HG03103 (cell line): Measurements from ENCODE around the gene ZBP1.

Source experiments
- ATAC-seq: cut with Tn5 transposase; IDR thresholded peaks from one replicate; pipeline ENCODE4 v1.9.1; 2021; ENCODE audit warnings: low read depth; ENCODE audit not compliant: unreplicated experiment

Gene ZBP1

GRCh38 chr20:57619051-57619831, 985 bp downstream of the ZBP1 start:
- peak; percentile 52 for ATAC-seq

DNA sequence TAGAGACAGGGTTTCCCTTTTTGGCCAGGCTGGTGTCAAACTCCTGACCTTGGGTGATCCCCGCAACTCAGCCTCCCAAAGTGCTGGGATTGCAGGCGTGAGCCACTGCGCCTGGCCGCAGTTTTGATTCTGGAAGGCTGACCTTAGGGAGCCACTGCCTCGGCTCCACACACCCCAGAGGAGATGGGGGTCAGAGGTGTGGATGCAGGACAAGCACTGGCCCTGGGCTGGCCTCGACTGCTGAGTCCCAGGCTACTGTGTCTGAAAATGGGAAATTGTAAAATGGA, 1.5 kb downstream of the ZBP1 start:
- no peak for ATAC-seq

DNA sequence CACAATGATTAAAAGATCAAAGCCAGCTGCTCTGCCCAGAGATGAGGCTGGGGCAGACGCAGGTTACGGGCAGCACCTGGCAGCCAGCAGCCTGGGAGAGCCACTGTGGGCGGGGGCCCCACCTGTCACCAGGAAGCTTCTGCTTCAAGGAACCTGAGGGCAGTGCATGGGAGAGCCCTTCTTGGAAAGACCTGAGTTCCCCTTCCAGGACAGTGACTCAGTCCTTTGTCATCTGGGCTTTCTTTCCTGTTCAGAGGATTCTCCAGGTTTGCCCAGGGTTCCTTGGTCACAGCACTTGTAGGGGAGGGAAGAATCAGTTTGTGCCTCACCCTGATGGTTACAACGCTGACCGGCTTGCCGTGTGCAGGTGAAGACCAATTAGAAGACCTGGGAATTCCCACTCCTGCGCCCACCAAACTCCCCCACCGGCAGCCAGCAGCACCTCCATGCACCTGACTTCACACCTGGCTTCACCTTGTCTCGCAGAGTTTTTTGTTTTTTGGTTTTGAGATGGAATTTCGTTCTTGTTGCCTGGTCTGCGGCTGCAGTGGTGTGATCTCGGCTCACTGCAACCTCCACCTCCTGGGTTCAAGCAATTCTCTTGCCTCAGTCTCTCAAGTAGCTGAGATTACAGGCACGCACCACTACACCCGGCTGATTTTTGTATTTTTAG, 2.0 kb downstream of the ZBP1 start:
- no peak for ATAC-seq

GRCh38 chr20:57617079-57617795, 3.0 kb downstream of the ZBP1 start:
- ATAC-seq, result no peak

GRCh38 chr20:57616143-57616951, 3.9 kb downstream of the ZBP1 start:
- no peak for ATAC-seq

DNA sequence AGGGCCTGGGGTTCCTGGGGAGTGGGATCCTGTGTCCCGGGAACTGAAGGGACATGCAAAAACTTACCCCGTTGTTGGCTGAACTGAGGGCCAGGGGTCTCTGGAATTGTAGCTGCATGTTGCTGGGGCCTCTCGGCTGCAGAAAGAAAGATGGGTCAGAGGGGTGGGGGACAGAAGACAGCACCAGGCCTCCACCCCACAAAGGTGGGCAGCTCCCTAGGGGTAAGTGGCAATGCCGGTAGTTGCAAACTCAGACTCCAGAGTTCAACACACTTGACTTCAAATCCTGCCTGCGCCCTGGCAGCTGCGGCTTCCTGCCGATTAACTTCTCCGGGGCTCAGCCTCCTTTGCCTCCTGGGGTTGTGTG, 4.8 kb downstream of the ZBP1 start:
- ATAC-seq, result no peak

- no peak for ATAC-seq
Measured at GRCh38 chr20:57614490-57615444, 5.5 kb downstream of the ZBP1 start.

DNA sequence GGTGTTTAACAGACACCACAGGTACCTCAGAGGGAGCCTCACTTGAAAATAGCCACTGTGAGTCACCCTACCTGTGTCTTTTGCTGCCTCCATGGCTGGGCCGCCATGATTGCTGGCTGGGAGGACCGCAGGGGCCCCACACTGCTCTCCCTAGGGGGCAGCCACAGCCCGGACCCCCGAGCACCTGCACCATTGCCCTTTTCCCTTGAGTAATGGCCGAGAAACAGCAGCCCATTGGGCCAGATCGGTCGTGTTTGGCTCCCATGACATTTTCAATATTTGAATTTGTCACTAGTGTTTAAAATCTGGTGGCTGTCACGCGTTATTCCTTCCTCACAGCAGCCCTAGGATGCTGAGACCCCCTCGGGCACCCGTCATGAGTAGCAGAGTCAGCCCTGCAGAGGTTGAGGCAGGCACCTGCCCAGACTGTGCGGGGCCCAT, 6.7 kb downstream of the ZBP1 start:
- no peak for ATAC-seq

GRCh38 chr20:57612916-57613315, 7.3 kb downstream of the ZBP1 start:
- ATAC-seq, result no peak

GRCh38 chr20:57612436-57612835, 7.8 kb downstream of the ZBP1 start:
- ATAC-seq, result no peak

DNA sequence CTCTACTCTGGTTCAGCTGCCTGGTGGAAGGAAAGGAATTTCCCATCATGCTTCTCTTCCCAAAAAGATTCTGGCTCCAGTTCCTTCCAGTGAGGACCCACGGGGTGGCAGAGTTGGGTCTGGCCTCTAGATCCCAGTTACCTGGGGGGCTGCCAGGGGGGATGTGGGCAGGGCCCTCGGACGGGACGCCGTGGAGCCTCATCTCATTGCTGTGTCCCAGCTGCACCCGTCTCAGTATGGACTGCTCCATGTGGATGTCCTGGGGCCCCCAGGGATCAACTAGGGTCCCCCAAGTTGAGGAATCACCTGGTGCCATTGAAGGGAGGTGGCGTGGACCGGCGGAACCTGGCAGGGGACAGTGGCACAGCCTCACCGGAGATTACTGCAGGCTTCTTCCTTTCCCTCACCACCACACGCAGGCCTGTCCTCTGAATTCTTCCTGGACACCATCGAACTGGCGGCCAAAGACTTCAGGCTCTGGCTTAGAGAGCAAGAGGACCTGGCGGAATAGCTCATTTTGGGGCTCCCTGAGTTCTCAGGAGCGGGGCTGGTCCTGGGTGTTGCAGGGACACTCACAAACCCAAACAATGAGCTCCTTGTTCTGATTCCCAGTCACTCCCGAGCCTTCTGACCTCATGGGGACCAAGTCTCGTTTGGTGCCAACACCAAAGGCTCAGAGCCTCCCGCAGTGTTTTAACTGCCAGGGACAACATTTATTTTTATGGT, 8.5 kb downstream of the ZBP1 start:
- no peak for ATAC-seq

DNA sequence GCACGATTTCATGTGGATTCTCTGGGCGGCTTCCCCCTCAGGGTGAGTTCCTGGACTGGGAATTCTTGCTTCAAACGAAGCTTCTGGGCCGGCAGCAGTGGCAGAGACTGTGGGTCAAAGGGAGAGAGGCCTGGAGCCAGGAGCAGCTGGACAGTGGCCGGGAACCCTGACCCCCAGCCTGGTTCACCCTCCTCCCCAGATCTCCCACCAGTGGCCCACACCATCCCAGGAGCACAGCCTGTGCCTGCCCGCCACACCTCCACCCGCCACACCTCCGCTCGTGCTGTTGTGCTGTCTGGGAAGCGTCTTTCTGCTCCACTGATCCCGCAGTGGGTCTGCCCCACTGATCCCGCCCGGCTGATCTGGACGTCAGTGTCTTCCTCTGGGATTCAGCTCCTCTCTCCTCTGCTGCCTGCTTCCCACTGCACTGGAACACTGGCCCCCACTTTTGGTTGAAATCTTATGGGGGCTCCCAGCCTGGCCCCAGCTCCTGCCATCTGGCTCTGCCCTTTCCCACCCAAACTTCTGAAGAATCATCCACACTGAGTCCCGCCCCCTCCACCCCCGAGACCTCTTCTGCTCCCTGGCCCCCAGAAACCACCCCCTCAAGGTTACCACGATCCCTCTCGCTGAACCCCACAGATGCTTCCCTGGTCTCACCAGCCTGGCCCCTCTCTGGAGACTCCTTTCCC, 9.8 kb downstream of the ZBP1 start:
- ATAC-seq, result no peak

DNA sequence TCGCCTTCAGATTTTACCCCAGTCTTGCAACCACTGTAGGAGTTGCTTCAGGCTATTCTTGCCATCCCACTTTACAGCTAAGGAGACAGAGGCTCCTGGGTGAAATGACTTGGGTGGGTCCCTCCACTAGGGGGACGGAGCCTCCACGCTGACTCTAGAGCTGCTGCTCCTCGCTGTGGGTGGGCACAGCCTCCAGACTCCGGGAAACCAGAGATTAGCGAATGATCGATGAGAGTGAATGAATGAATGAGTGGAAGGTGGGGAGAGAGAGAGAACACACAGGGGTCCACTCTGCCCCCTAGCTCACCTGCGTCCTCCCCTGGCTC, 10.4 kb downstream of the ZBP1 start:
- no peak for ATAC-seq

DNA sequence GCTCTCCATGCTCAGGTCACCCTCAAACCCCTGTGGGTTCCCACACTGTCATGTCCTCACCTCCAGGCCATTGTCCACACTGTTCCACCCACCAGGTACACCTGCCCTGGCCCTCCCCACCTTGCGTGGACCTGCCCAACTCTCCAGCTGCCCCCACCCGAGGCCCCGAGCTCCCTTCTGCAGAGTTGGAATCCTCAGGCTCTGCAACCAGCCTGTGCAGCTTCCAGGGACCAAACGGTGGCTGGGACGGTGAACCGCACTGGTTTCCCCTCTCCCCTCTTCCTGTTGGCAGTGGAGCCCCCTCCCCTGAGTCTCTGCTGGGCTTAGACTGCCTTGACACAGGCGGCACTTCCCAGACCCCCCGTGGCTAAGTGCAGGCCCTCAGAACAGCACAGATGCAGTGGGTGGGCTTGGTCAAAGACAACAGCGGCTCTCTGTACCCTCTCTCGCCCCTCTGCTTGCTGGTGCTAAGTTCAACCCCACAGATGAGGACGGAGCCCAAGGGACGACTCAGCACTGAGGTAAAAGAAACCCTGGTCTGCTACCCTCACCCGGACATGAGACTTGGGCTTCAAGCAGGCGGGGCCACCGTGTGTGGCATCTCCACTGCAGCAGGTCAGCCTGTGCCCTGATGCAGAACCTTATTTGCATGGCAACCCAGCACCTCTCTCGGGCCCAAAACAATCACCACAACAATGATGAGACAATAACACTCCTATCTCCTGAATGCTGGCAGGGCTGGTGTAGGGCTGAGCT, 11.0 kb downstream of the ZBP1 start:
- no peak for ATAC-seq

- ATAC-seq, result no peak
Measured at GRCh38 chr20:57608516-57608915, 11.7 kb downstream of the ZBP1 start.

DNA sequence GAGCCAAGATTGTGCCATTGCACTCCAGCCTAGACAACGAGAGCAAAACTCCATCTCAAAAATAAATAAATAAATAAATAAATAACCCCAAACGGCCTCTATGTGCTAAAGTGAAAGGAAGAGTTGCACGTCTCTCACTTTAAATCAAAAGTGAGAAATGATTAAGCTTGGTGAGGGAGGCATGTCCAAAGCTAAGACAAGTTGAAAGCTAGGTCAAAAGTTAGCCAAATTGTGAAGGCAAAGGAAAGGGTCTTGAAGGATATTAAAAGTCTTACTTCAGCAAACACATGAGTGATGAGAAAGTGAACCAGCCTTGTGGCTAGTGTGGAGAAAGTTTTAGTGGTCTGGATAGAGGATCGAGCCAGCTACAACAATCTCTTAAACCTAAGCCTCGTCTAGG, 14.3 kb downstream of the ZBP1 start:
- no peak for ATAC-seq

GRCh38 chr20:57605045-57605444, 15.2 kb downstream of the ZBP1 start:
- no peak for ATAC-seq

DNA sequence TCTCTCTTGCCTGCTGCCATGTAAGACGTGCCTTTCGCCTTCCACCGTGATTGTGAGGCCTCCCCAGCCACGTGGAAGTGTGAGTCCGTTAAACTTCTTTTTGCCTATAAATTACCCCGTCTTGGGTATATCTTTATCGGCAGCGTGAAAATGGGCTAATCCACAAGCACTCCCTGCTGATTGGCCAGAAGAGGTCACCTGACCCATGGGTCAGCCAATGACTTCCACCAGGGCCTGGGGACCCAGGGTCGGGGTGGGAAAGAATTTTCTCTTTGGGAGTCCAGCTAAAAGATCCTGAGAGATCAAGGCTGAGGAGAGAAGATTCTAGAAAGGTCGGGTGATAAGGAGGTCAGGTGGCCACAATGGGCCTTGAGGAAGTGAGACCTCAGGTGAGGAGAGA, 17.1 kb downstream of the ZBP1 start:
- ATAC-seq, result no peak
